CD4-positive, alpha-beta T cell treated with Interleukin-15 for 1 hour (primary cell): ENCODE data around the gene SAP25.
A peak's percentile ranks its signal among the peaks of the same experiment; 100 is the strongest.
"Not testable (repeated sequence)": the region's sequence is repeated elsewhere in the genome, so short reads cannot be mapped to it uniquely, and the experiment has no call there.

ENCODE experiments used
- DNase-seq: peaks from one replicate; pipeline ENCODE4 v3.0.0-alpha.2; 2020

Gene SAP25

DNA sequence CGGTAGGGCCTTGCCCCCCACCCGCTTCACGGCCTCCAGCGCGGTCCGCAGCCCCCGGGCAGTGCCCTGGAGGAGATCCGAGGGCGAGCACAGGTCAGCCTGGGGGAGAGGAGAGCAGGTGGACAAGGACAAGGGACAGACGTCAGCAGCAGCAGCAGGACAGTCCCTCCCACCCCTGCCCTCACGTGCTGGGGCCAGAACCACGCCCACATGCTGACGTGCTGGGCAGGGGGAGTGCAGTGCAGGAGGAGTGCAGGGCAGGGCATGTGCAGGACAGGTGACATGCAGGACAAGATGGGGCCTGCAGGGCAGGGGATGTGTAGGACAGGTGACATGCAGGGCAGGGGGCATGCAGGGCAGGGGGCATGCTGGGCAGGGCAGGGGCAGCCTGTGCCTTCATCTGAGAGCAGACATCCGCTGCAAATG is 1.5 kb upstream of the SAP25 start:
- DNase-seq: no peak

DNA sequence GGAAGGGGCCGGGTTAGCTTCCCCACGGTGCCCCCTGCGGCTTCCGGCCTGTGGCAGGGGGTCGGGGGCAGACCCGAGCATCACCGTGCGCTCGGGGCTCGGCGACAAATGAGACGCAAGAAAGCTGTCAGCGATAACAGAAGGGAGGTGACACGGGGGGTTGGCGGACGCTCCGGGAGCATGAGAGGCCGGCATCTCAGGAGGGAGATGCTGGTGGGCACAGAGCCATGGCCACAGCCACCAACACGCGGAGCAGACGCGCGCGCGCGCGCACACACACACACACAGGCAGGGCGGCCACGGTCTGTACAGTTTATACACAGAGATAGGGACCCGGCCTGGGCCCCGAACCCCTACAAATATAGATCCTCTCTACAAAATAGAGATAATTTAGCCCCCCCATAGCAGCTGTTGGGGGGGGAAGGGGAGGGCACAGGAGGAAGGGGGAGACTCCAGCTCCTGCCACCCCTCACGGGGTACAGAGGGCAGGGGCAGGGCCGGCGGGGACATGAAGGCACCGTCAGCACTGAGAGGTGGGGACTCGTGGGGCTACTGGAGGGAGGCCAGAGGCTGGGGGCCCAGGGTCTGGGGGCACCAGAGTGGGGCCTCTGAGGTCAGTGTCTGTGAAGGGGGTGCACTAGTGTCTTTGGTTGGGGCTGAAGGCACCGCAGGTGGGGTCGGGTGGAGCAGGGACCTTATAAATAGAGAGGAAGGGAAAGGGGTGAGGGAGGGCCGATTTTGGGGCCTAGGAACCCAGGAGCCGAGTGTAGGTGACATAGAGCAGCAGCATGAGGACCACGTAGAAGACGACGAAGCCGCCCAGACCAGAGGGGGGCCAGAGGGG is 884 bp upstream of the SAP25 start:
- no peak for DNase-seq

DNA sequence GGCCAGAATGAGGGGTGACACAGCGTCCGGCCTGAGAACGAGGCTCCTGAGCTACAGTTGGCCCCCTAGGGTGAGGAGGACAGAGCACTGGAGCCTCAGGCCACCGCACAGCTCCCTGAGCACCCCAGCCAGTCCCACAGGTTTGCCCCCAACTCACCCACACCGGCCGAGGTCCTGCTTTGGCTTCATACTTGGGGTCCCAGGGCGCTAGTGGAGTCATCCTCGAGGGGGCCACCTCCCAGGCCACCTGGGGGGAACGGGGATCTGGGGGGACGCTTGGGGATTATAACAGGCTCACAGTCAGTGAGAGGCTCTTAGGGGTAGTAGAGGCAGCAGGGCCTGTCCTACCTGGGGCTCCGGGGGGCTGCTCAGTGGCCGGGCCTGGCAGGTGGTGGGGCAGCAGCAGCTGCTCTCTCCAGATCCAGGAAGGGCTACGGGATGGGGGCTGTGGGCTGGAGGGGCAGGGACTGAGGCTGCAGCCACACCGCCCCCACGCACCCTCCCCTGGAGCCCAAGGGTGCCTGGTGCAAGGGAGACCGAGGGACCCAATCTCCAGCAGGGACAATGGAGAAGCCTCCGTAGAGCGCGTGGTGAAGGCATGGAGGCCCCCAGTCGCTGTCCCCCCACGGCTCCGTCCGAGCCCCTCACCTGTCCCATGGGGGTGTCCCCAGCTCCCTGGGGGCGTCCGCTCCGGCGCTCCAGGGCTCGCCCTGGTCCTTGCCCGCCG is 588 bp downstream of the SAP25 start:
- no peak for DNase-seq

DNA sequence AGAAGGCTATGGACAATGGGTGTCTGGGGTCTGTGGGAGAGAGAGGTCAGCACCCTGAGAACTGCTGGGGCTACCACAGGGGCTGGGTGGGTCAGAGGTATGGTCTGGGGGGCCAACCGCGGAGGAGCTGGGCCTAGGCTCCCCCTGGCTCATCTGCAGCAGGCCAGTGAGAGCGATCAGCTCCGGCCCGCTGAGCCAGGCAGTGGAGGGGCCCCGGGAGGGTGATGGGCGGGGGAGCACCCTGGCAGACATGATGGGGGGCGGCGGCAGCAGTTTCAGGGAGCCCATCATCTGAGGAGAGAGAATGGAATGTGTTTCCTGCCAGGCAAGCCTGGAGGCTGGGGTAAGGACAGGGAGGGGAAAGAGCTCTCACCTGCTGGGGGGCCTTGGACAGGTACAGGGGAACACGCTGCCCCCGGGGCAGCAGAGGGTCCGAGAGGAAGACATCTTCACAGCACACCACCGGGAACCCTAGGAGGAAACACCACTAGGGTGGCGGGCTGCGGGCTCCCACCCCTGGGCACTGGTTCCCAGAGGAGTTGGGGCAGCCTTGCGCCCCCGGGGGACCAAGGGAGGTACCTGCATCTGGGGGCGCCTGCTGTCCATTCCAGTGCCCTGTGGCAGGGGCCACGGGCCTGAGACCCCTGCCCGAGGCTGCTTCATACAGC is 1.3 kb downstream of the SAP25 start:
- no peak for DNase-seq

DNA sequence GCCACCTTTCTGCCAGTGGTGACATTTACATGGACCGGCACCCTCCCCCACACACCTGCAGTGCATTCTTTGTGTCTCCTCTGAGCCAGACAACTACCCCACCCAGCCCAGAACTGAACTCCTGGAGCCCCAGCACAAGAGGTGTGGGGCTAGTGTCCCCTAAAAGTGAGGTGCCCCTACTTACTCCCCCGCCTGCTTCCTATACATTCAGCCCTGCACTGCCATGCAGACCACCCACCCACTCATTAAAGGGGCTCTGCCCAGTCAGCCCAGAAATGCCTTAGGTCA is 1.9 kb downstream of the SAP25 start:
- DNase-seq: no peak

DNA sequence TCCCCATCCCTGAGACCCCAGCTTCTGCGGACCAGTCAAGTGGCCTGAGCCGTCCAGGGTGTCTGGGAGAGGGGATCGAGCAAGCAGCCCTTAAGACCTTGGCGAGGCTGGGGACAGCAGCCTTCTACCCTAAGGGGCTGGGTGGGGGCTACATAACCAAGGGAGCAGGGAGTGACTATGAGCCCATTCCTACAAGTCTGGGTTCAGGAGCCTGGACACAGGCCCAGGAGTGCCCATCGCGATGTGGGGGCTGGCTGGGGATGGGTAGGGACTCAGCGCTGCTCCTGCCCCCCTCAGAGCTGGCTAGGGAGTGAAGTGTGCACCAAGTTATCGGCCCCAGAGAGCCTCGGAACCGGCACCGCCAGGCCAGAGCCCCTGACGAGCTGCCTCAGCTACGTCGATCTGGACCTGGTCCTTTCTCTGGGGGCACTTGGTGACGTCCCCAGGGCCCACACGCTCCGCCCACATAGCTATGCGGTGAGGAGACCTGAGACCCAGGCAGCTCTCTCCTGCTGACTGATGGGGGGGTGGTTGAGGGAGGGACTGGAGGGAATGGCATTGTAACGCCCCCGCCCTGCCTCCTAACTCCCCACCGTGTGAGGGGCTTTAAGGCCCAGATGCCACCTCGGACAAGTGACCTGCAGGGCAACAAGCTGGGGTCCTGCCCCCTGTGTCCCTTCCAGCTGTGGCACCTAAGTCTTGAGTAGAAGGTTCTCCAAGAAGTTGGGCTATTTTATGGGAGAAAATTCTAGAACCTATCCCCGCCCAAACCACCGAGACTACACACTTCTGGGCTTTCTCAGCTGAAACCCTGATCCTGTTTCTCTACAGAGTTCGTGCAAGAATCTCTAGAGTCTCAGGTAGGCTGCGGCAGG is 2.5 kb downstream of the SAP25 start:
- DNase-seq: no peak

DNA sequence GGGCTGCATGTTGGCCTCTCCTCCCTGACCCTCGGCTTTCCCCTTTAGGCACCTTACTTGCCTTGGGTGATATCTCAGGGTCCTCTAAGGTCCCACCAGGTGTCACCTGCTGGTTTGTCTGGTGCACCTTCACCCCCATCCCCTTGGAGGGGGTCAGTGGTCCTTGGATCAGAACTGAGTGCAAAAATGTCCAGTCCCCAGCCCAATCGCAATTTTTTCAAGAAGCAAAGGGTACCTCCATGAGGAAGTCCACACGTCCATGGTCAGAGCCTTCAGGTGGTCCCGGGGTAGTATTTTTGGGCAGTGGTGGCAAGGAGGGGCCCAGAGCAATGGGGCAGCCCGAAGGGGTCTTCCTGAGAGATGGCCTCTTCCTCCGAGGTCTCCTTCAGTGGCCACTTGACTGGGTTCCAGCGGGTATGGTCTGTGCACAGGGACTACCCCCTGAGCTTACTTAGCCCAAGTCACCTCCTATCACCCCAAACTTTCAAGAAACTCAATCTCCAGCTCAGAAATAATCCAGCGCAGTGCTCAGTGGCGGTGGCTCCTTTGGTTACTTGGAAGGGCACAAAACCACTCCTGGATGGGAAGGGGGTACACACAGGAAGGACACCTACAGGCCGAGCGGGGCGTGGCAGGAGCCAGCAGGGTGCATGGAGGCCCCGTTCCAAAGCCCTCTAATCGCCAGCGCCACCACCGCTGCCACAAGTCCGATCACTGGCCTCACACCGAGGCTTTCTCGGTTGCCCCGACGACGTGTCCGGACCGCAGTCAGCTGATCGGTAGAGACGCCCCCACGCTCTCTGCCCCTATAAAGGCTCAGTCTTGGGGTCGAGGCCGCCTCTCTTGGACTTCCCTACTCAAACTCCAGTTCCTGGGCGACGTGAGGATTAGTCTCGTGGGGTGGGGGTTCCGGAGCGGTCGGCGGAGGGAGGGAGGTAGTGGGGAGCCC is 4.5 kb downstream of the SAP25 start:
- peak; percentile 51 for DNase-seq

DNA sequence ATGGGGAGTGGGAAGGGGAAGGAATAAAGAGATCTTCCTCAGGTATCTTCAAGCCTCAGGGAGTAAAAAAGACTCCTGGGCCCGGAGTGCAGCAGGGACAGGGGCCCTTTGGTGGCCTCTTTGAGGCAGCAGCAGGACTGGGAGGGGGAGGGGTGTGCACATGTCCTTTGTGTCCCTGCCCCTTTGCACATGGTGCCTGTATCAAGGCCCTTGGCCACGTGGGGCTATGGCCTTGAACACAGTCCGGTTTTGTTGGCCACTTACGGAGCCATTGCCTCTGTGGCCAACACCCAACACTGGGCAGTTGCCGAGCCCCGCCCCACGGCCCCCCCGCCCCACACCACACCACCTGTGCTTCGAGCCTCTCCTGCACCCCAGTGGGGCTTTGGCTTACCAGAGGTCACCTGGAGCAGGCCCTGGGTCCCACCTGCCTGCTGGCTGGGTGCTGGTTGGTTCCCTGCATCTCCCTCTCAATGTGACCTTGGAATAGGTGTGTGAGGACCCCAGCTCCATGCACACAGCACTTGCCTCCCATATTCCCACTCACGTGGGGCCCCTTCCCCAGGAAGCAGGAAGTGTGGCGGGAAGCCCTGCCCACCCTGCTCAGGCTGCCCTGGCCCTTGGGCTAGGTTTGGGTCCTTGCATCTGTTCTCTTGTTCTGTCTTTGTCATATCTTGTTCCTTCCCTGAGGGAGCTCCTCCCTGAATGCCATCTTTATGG is 5.4 kb downstream of the SAP25 start:
- DNase-seq: no peak

DNA sequence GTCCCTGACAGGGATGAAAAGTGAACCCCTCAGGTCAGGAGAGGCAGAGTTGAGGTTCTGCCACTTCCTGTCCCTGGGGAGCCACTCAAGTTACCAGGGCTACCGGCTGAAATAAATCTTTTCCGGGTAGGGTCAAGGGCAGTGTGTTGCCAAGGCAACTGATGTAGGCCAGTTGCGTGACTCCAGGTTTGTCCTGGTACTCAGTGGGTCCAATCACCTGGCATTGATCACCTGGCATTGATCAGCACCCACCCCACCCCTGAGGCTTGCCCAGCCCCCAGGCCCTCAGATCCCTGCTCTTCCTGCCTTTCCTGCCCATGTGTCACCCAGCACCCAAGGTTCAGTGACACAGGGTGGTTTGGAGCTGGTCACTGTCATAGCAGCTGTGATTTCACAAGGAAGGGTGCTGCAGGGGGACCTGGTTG is 5.9 kb downstream of the SAP25 start:
- no peak for DNase-seq

DNA sequence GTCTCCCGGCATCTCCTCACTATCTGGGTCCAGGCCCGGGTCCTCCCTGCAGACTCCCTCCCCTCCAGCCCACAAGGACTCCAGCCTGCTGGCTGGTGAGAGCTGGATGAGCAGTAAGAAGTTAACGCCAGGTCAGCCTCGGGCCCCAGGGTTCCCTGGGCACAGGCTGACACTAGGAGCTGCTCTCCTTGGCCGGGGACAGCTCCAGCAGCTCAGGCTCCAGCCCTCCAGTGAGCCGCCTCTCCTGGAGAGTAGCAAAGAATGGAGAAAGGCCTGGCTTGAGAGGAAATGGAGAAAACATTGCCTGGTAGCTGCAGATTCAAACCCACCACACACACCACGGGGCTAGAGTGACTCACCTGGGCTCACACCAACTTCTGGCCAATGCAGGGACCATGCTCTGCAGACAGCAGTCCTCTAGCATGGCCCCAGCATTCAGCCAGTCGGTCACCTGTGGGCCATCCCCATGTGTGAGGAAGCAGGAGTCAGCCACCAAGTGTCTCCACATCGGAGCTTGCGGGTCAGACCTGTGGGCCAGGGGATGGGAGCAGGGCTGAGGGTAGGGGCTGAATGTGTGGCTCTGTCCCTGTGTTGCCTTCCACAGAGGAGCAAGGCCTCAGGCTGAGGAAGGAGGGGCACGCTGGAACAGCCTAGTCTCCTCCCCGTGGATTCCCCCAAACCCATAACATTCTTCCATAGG is 6.5 kb downstream of the SAP25 start:
- no peak for DNase-seq

DNA sequence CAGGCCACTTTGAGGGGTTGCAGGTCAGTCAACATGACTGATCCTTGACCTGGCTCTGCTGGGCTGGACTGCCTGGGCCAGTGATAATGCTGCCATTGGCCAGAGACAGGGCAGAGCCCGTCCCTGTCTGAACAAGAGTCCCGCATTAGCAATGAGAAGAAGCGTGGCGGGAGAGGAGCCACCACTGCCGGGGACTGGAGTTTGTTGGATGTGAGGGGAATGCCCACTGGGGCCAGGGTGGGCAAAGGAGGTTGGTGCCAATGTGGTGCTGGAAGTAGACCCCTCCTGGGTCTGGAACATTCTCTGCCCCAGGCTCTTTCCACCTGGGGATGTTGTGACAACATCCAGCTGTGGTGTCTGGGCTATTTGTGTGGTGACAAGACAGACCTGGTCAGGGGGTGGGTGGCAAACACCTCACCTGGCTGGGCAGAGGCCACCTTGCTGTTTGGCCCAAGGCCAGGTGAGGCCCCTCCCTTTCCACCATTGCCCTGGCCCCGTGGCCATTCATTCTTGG is 7.6 kb downstream of the SAP25 start:
- DNase-seq: no peak

DNA sequence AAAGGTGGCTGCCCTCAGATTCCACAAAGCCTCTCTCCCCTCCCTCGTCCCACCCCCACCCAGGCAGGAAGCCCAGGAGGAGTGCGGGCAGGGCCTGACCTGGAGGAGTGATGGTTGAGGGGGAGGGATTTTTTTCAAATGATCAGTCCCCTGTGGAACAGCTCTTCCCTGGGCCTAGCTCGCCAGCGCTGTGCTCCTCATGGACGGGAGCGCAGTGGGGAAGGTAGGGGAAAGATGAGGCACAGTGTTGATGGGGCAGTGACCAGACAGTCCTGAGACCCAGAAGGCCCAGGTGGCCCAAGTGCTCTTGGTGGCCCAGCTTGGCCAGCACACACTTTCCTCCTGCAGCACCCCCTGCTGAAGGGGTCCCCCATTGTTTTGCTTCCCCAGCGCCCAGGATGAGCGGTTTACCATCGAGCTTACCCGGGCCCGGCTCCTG is 8.5 kb downstream of the SAP25 start:
- DNase-seq: no peak

DNA sequence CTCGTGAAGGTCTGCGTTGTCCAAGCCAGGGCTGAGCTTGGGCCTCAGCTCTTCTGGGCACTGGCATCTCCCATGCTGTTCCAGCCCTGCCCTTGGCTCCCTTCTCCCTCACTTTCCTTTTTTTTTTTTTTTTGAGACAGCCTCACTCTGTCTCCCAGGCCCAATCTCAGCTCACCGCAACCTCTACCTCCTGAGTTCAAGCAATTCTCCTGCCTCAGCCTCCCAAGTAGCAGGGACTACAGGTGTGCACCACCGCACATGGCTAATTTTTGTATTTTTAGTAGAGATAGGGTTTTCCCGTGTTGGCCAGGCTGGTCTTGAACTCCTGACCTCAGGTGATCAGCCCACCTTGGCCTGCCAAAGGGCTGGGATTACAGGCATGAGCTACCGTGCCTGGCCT is 9.3 kb downstream of the SAP25 start:
- DNase-seq: not testable (repeated sequence)

DNA sequence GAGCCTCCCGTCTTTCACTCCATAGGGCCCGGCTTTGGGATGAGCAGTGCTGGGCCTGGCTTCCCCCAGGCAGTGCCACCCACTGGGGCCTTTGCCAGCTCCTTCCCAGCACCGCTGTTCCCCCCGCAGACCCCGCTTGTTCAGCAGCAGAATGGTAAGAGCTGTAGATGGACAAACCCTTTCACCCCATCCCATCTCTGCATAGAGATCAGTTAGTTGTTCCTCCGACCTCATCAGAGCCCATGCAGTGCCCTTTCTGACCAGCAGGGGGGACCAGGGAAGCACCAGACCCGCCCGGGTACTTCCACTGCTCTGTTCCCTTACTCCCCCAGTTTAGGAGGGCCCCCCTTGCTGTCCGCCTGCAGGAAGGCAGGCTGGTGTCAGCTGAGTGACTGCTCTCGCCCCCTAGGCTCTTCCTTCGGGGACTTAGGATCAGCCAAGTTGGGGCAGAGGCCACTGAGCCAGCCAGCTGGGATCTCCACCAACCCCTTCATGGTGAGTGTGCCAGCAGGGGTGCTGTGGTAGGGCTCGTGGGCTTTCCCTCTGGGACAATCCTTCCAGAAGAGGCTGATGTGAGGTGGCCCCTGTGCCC is 9.8 kb downstream of the SAP25 start:
- DNase-seq: peak; percentile 76

DNA sequence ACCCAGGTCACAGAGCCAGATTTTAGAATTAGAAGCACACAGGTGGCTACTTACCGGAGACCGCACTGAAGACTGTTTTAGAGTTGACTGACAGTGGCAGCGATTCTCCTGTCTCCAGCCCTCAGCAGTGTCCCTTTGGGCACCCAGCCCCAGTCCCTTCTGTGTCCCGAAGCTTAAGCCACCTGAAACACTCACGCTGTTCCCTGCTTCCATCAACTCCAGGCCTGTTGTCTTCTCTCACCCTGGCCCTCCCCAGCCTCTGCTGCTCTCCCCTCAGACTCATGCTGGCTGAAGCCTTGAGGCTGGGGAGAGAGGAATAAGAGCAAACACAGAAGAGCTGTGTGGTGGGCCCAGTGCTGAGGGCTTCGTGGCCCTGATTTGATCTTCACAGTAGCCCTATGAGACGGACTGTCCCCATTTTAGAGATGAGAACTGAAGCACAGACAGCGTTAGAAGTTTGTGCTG is 10.6 kb downstream of the SAP25 start:
- no peak for DNase-seq

DNA sequence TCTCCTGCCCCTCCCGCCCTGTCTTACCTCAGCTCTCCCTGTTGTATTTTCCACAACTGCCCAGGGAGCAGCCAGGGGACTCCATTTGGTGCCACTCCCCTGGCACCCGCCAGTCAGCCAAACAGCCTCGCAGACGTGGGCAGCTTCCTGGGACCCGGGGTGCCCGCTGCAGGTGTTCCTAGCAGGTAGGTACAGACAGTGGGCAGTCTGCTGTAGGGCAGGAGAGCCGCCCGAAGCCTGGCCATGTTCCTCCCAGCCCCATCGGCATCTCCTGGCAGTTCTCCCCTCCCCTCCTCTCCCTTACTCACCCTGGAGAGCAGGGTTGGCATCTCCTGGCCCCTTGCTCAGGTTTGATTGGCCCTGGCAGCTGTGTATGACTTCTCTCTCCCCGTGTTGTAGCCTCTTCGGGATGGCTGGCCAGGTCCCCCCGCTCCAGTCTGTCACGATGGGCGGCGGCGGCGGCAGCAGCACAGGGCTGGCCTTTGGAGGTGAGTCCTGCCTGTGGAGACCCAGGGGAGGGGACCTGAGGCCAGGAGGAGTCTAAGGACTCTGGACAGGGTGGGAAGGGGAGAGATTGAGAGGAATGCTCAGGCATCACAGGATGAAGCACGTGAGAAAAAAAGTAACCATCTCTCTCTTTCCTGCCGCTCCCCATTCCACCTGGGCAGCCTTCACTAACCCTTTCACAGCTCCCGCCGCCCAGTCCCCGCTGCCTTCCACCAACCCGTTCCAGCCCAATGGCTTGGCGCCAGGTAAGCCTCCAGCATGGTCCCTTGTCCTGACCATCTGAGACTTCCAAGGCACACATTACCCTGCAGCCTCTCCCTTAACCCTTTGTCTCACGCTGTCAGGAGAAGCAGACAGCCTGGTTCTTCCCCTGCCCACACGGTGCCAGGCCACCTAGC is 11.3 kb downstream of the SAP25 start:
- no peak for DNase-seq

DNA sequence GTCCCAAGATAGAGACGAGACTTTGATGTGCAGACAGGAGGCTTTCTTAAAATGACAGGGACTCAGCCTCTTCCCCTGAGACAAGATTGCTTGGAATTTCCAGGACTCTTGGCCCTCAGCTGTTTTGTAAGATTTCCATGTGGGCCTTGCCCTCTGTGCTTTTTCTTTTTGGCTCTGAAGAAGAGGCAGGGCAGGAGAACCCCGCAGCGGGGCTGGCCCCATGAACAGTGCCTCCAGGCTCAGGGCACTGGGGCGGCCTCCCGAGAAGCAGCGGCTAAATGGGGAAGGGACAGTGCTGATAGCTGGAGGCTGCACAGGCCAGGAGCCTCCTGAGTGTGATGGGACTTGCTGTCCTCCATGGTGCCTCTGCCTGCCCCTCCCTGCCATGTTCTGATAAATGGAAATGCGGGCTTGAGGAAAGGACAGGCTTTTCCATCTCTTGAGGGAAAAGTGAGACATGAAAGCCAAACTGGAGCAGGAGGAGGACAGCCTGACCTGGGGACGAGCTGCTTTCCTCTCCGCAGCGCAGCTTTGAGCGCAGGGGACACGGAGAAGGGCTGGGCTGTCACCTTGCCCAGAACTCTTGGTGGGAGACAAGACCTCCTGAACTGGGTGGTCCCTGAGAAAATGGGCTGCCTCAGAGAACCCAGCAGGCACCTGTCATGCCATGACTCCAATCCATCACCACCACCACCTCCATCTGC is 12.1 kb downstream of the SAP25 start:
- no peak for DNase-seq

DNA sequence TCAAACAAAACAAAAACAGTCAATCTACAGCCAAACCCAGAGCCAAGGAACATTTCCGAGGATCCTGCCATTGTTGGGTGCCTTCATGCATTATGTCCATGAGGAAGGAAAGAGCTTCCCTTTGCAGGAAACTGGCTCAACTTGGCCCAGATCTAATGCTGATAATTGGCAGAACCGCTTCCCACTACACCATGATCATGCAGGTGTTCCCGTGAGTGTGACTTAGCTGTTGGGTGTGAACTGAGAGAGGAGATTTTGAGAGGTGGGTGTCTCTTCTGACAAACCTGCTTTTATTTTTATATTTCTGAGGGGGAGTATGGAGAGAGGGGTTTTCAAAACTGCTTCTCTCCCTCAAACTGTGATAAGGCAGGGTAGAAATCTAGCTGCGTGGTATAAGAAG is 14.6 kb downstream of the SAP25 start:
- no peak for DNase-seq
